Stimulated activated CD8-positive, alpha-beta memory T cell treated with anti-CD3 and anti-CD28 coated beads, Interleukin-7, amount 100 ng/mL, for 48 hours (primary cell): ENCODE results near the gene FXR2.
"Not testable (repeated sequence)": the region's sequence is repeated elsewhere in the genome, so short reads cannot be mapped to it uniquely, and the experiment has no call there.

ENCODE experiments used
- DNase-seq, 2 donors: peaks; one replicate each; pipeline ENCODE4 v3.0.0-alpha.2; 2020; ENCODE audit warnings: low read depth in 1 of 2; ENCODE audit errors: extremely low read depth in 1 of 2

FXR2 gene

GRCh38 chr17:7614425-7615264 is at the start of gene FXR2:
Gene FXR2, minus strand, starts transcription at chr17:7614897. Its CDS starts 365 bp downstream, at chr17:7614532.
- peak; percentile 100 for DNase-seq

GRCh38 chr17:7656958-7657609 is 42.4 kb upstream of the FXR2 start:
- DNase-seq, result no peak

- DNase-seq, result no peak
Observed at GRCh38 chr17:7655541-7655840, 40.8 kb upstream of the FXR2 start.

- no peak for DNase-seq
Observed at GRCh38 chr17:7654832-7655540, 40.3 kb upstream of the FXR2 start.

- no peak for DNase-seq
Observed at GRCh38 chr17:7652388-7653356, 38.0 kb upstream of the FXR2 start.

- no peak for DNase-seq
Observed at GRCh38 chr17:7651665-7652387, 37.1 kb upstream of the FXR2 start.

- DNase-seq, result no peak
Observed at GRCh38 chr17:7651097-7651664, 36.5 kb upstream of the FXR2 start.

GRCh38 chr17:7650509-7651096 is 35.9 kb upstream of the FXR2 start, which contains the start of gene ATP1B2:
Gene ATP1B2, plus strand, starts transcription at chr17:7650926. Its CDS starts 593 bp downstream, at chr17:7651519.
- peak; percentile 36 to 59 for DNase-seq

- no peak for DNase-seq
Observed at GRCh38 chr17:7647018-7647417, 32.3 kb upstream of the FXR2 start.

- no peak for DNase-seq
Observed at GRCh38 chr17:7646457-7646856, 31.8 kb upstream of the FXR2 start.

- DNase-seq, result no peak
Observed at GRCh38 chr17:7644775-7645174, 30.1 kb upstream of the FXR2 start.

- not testable (repeated sequence) for DNase-seq
Observed at GRCh38 chr17:7641635-7642034, 26.9 kb upstream of the FXR2 start.

GRCh38 chr17:7640783-7641182 is 26.1 kb upstream of the FXR2 start:
- no peak for DNase-seq

- DNase-seq, result no peak
Observed at GRCh38 chr17:7636163-7636562, 21.5 kb upstream of the FXR2 start.

GRCh38 chr17:7634384-7634783 is 19.7 kb upstream of the FXR2 start:
- no peak for DNase-seq

- DNase-seq, result no peak
Observed at GRCh38 chr17:7633093-7633492, 18.4 kb upstream of the FXR2 start.

GRCh38 chr17:7632492-7632894 is 17.8 kb upstream of the FXR2 start:
- peak in 1 of 2 donors; percentile 14 for DNase-seq

GRCh38 chr17:7631398-7632380 is 17.0 kb upstream of the FXR2 start:
- DNase-seq, result no peak
